Measurements from ENCODE around the gene APLP1. TPM values are rescaled to one million over a fixed set of nuclear protein-coding genes. Genes with fewer than 3 reads are reported as not detected.

APLP1 gene
- total and polyA plus RNA-seq, 4 donors = 0.08 to 0.51 (median 0.16) TPM; not detected in 1

- H3K4me1 ChIP-seq (ENCODE audit: control insufficient read depth in 4 of 4, insufficient read depth in 4 of 4, low read length in 3 of 4) = peaks cover 0 to 6% (median 4%) of the 10 kb centered on the region in 4 donors
- no peaks in the 10 kb centered on the region for H3K9me3 ChIP-seq (ENCODE audit: control insufficient read depth in 4 of 4, low read length in 3 of 4)
- 58% methylated on average over 8 of the region's 8 CpGs for WGBS
- H3K27me3 ChIP-seq (ENCODE audit: control insufficient read depth in 4 of 4, insufficient read depth in 4 of 4, low read length in 3 of 4) = peaks cover 0 to 3% (median 2%) of the 10 kb centered on the region in 4 donors
- no peak overlapping the region for H3K27ac ChIP-seq (ENCODE audit: low read depth in 1 of 2, low read length in 2 of 2)
- DNase-seq (ENCODE audit: low spot score) = no peak
- no peak overlapping the region for H3K4me3 ChIP-seq (ENCODE audit: low read depth in 1 of 3, low read length in 3 of 3)
- no peak for TF ChIP-seq HNF4A (conservative IDR thresholded peaks at IDR 0.05)
- no peak for TF ChIP-seq ATF3 (IDR thresholded peaks at IDR 0.05)
- no peak for TF ChIP-seq FOXA1 (IDR thresholded peaks at IDR 0.05)
- TF ChIP-seq TAF1 (conservative IDR thresholded peaks at IDR 0.05) = no peak
- no peak for TF ChIP-seq RAD21 (IDR thresholded peaks at IDR 0.05)
- no peak for TF ChIP-seq EGR1 (IDR thresholded peaks at IDR 0.05; ENCODE audit: low read depth in 2 of 2)
- no peak for TF ChIP-seq MAX (IDR thresholded peaks at IDR 0.05)
- TF ChIP-seq REST (IDR thresholded peaks at IDR 0.05) = no peak
- TF ChIP-seq GABPA (IDR thresholded peaks at IDR 0.05 in 1 of 2, conservative IDR thresholded peaks at IDR 0.05 in 1 of 2) = no peak
- TF ChIP-seq JUND (IDR thresholded peaks at IDR 0.05) = no peak
- TF ChIP-seq FOXA2 (IDR thresholded peaks at IDR 0.05) = no peak
- no peak for TF ChIP-seq ZBTB33 (IDR thresholded peaks at IDR 0.05)
- no peak for TF ChIP-seq CTCF (IDR thresholded peaks at IDR 0.05; ENCODE audit: low read depth, low read length, missing input control)
- TF ChIP-seq HNF4G (IDR thresholded peaks at IDR 0.05) = no peak
- TF ChIP-seq YY1 (IDR thresholded peaks at IDR 0.05) = no peak
- TF ChIP-seq NR2F2 (IDR thresholded peaks at IDR 0.05) = no peak
- no peak for TF ChIP-seq RXRA (IDR thresholded peaks at IDR 0.05)
- no peak overlapping the region for H3K9ac ChIP-seq (ENCODE audit: low read depth in 1 of 2, low read length in 2 of 2)
- H3K36me3 ChIP-seq (ENCODE audit: control insufficient read depth in 4 of 4, insufficient read depth in 3 of 4, low read depth in 1 of 4, low read length in 3 of 4) = no peaks in the 10 kb centered on the region
These were observed 15.2 kb upstream of the APLP1 start for GRCh38 chr19:35853038-35853756.

Measured in liver (tissue), 9 donors.